HG03442 (cell line): ENCODE measurements around the gene CLDN16.

Experiments
- ATAC-seq: cut with Tn5 transposase; IDR thresholded peaks from one replicate; pipeline ENCODE4 v1.9.1; 2021; ENCODE audit warnings: mild to moderate bottlenecking, moderate library complexity; ENCODE audit not compliant: unreplicated experiment

The CLDN16 gene

GRCh38 chr3:190387578-190388213 lies at the start of gene CLDN16:
Gene CLDN16, plus strand, starts transcription at chr3:190388163. Its CDS starts 167 bp downstream, at chr3:190388330.
- no peak for ATAC-seq

GRCh38 chr3:190338717-190339116 lies 49.2 kb upstream of the CLDN16 start:
- no peak for ATAC-seq

GRCh38 chr3:190339130-190339529 lies 48.8 kb upstream of the CLDN16 start:
- ATAC-seq: peak; percentile 68

GRCh38 chr3:190340071-190340470 lies 47.9 kb upstream of the CLDN16 start:
- no peak for ATAC-seq

- ATAC-seq: no peak
These were observed 42.7 kb upstream of the CLDN16 start for GRCh38 chr3:190345027-190345821.

- no peak for ATAC-seq
These were observed 42.1 kb upstream of the CLDN16 start for GRCh38 chr3:190345878-190346277.

GRCh38 chr3:190346541-190346940 lies 41.4 kb upstream of the CLDN16 start:
- ATAC-seq: no peak

- no peak for ATAC-seq
These were observed 35.0 kb upstream of the CLDN16 start for GRCh38 chr3:190352861-190353457.

GRCh38 chr3:190356246-190356645 lies 31.7 kb upstream of the CLDN16 start:
- no peak for ATAC-seq

- ATAC-seq: no peak
These were observed 30.5 kb upstream of the CLDN16 start for GRCh38 chr3:190357468-190357867.

- no peak for ATAC-seq
These were observed 28.1 kb upstream of the CLDN16 start for GRCh38 chr3:190359813-190360212.

- no peak for ATAC-seq
These were observed 27.7 kb upstream of the CLDN16 start for GRCh38 chr3:190360228-190360627.

- no peak for ATAC-seq
These were observed 26.2 kb upstream of the CLDN16 start for GRCh38 chr3:190361791-190362190.

GRCh38 chr3:190362258-190362657 lies 25.7 kb upstream of the CLDN16 start:
- ATAC-seq: no peak

GRCh38 chr3:190366133-190366532 lies 21.8 kb upstream of the CLDN16 start:
- ATAC-seq: no peak

- ATAC-seq: no peak
These were observed 19.1 kb upstream of the CLDN16 start for GRCh38 chr3:190368881-190369280.

GRCh38 chr3:190369668-190370295 lies 18.2 kb upstream of the CLDN16 start:
- no peak for ATAC-seq

GRCh38 chr3:190370369-190370768 lies 17.6 kb upstream of the CLDN16 start:
- ATAC-seq: no peak

- ATAC-seq: no peak
These were observed 16.8 kb upstream of the CLDN16 start for GRCh38 chr3:190371152-190371551.

GRCh38 chr3:190375246-190375645 lies 12.7 kb upstream of the CLDN16 start:
- ATAC-seq: no peak

GRCh38 chr3:190375671-190376070 lies 12.3 kb upstream of the CLDN16 start:
- no peak for ATAC-seq
